ENCODE results near the gene RAB9A. TPM values are rescaled to one million over a fixed set of nuclear protein-coding genes. Genes with fewer than 3 reads are reported as not detected.

The RAB9A gene
- total and polyA plus RNA-seq, 4 donors = 9.0 to 22.9 (median 12.0) TPM

- no peaks in the 10 kb centered on the region for H3K9me3 ChIP-seq (ENCODE audit: control insufficient read depth in 4 of 4, low read length in 3 of 4)
- H3K4me1 ChIP-seq (ENCODE audit: control insufficient read depth in 4 of 4, insufficient read depth in 4 of 4, low read length in 3 of 4) = no peaks in the 10 kb centered on the region
- H3K9ac ChIP-seq (ENCODE audit: low read depth in 1 of 2, low read length in 2 of 2) = no peak overlapping the region
- H3K27me3 ChIP-seq (ENCODE audit: control insufficient read depth in 4 of 4, insufficient read depth in 4 of 4, low read length in 3 of 4) = no peaks in the 10 kb centered on the region
- H3K27ac ChIP-seq (ENCODE audit: low read depth in 1 of 2, low read length in 2 of 2) = no peak overlapping the region
- 90% methylated on average over 7 of the region's 7 CpGs for WGBS
- DNase-seq (ENCODE audit: low spot score) = no peak
- no peak for TF ChIP-seq NR2F2 (IDR thresholded peaks at IDR 0.05)
- no peak for TF ChIP-seq FOXA2 (IDR thresholded peaks at IDR 0.05)
- no peak for TF ChIP-seq RXRA (IDR thresholded peaks at IDR 0.05)
- TF ChIP-seq, protein P1, sequence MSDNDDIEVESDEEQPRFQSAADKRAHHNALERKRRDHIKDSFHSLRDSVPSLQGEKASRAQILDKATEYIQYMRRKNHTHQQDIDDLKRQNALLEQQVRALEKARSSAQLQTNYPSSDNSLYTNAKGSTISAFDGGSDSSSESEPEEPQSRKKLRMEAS (IDR thresholded peaks at IDR 0.05) = no peak
- no peak for TF ChIP-seq FOXA1 (IDR thresholded peaks at IDR 0.05)
- TF ChIP-seq SP1 (IDR thresholded peaks at IDR 0.05) = no peak
- no peak for TF ChIP-seq YY1 (IDR thresholded peaks at IDR 0.05)
- TF ChIP-seq HNF4A (conservative IDR thresholded peaks at IDR 0.05) = no peak
- TF ChIP-seq EGR1 (IDR thresholded peaks at IDR 0.05; ENCODE audit: low read depth in 2 of 2) = no peak
- no peak for TF ChIP-seq REST (IDR thresholded peaks at IDR 0.05)
- TF ChIP-seq JUND (IDR thresholded peaks at IDR 0.05) = no peak
- no peak for TF ChIP-seq TAF1 (conservative IDR thresholded peaks at IDR 0.05)
- TF ChIP-seq ZBTB33 (IDR thresholded peaks at IDR 0.05) = no peak
- no peak for TF ChIP-seq ATF3 (IDR thresholded peaks at IDR 0.05)
- TF ChIP-seq, protein P2, sequence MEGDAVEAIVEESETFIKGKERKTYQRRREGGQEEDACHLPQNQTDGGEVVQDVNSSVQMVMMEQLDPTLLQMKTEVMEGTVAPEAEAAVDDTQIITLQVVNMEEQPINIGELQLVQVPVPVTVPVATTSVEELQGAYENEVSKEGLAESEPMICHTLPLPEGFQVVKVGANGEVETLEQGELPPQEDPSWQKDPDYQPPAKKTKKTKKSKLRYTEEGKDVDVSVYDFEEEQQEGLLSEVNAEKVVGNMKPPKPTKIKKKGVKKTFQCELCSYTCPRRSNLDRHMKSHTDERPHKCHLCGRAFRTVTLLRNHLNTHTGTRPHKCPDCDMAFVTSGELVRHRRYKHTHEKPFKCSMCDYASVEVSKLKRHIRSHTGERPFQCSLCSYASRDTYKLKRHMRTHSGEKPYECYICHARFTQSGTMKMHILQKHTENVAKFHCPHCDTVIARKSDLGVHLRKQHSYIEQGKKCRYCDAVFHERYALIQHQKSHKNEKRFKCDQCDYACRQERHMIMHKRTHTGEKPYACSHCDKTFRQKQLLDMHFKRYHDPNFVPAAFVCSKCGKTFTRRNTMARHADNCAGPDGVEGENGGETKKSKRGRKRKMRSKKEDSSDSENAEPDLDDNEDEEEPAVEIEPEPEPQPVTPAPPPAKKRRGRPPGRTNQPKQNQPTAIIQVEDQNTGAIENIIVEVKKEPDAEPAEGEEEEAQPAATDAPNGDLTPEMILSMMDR (IDR thresholded peaks at IDR 0.05; ENCODE audit: low read depth, low read length, missing input control) = no peak
- no peak for TF ChIP-seq RAD21 (IDR thresholded peaks at IDR 0.05)
- peaks cover 0 to 10% (median 7%) of the 10 kb centered on the region in 4 donors for H3K36me3 ChIP-seq (ENCODE audit: control insufficient read depth in 4 of 4, insufficient read depth in 3 of 4, low read depth in 1 of 4, low read length in 3 of 4)
- H3K4me3 ChIP-seq (ENCODE audit: low read depth in 1 of 3, low read length in 3 of 3) = no peak overlapping the region
Measured at GRCh38 chrX:13717700-13718472, 29.0 kb downstream of the RAB9A start.
